Upper lobe of left lung (tissue), 4 donors: ENCODE results near the gene GRIPAP1.

Source experiments
- CTCF ChIP-seq, 6 experiments: fragments of 450-650 bp in 4 of 6; fragments of 200-600 bp in 2 of 6; sonication (generic) in 2 of 6; IDR thresholded peaks; one replicate each; pipeline ENCODE4 v1.5.1; 2016 to 2019; ENCODE audit warnings: antibody characterized with exemption in 6 of 6
- POLR2A ChIP-seq, 4 donors: fragments of 450-650 bp; IDR thresholded peaks; one replicate each; pipeline ENCODE4 v1.5.1; 2016 to 2017; ENCODE audit warnings: antibody characterized with exemption in 4 of 4, mild to moderate bottlenecking in 2 of 4
- POLR2AphosphoS5 ChIP-seq, 2 donors: sonication (generic); formaldehyde crosslinking; IDR thresholded peaks; one replicate each; pipeline ENCODE4 v1.5.1; 2017; ENCODE audit warnings: antibody characterized with exemption in 2 of 2

- no peak for TF ChIP-seq CTCF (IDR thresholded peaks at IDR 0.05)
- no peak for TF ChIP-seq POLR2A (IDR thresholded peaks at IDR 0.05)
- TF ChIP-seq POLR2AphosphoS5 (IDR thresholded peaks at IDR 0.05): no peak
Observed at GRCh38 chrX:49019599-49020249, 17.7 kb upstream of the GRIPAP1 start.
